Measurements from ENCODE around the gene RNFT2.

Gene RNFT2

DNA sequence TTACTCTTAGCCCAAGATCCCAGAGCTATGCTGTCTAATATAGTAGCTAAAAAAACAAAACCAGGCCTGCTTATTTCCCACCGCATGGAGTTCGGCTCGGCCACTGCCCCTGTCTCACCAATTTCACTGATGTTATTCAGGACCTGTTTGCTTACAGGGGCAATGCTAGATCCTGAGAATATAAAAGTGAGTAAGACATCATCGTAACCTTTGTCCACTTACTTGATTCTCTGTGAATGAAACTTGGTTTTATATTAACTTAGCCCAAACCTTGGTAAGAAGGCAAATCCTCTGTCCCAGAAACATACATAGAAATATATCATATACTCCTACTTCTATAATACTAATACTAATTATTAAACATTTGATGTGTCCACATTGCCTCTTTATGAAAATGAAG, 56.6 kb downstream of the RNFT2 start:
- no peak overlapping the region for H3K27ac ChIP-seq (ENCODE audit: low read depth, low read length, severe bottlenecking)
- 94 to 100% methylated on average over 3 of the region's 4 CpGs for WGBS, 2 experiments (ENCODE audit: insufficient coverage in 2 of 2)
- H3K36me3 ChIP-seq (ENCODE audit: control insufficient read depth, insufficient read depth, low read length) = no peaks in the 10 kb centered on the region
- peaks cover 2% of the 10 kb centered on the region for H3K9me3 ChIP-seq (ENCODE audit: control insufficient read depth, low read length)
- H3K4me1 ChIP-seq (ENCODE audit: control insufficient read depth, insufficient read depth, low read length, poor library complexity, severe bottlenecking) = no peaks in the 10 kb centered on the region
- no peak overlapping the region for H3K4me3 ChIP-seq (ENCODE audit: extremely low read depth, insufficient read depth, low read length, poor library complexity, severe bottlenecking)

DNA sequence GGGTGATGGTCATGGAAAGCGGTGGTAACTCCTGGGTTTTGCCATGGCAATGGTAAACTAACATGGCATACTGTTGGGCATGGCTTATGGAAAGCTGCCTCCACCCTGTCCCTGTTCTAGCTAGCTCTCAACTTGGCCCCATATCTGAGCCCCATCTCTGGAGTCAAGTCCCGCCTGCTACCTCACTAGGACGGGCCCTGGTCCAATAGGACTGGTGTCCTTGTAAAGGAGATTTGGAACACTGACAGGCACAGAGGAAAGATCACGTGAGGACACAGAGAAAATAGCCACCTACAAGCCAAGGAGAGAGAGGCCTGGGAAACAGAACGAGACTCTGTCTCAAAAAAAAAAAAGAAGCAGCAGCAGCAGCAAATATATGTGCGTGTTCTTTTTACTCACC, 59.8 kb downstream of the RNFT2 start:
- Histone ChIP-seq H3K27ac (ENCODE audit: low read depth, low read length, severe bottlenecking) (no peak overlapping the region), H3K4me1 (ENCODE audit: control insufficient read depth, insufficient read depth, low read length, poor library complexity, severe bottlenecking) (no peaks in the 10 kb centered on the region), H3K4me3 (ENCODE audit: extremely low read depth, insufficient read depth, low read length, poor library complexity, severe bottlenecking) (no peak overlapping the region), H3K36me3 (ENCODE audit: control insufficient read depth, insufficient read depth, low read length) (no peaks in the 10 kb centered on the region), H3K9me3 (ENCODE audit: control insufficient read depth, low read length) (peaks cover 4% of the 10 kb centered on the region)
- WGBS, 2 experiments (ENCODE audit: insufficient coverage in 2 of 2) = 84 to 97% methylated on average over 3 to 4 of the region's 6 CpGs

DNA sequence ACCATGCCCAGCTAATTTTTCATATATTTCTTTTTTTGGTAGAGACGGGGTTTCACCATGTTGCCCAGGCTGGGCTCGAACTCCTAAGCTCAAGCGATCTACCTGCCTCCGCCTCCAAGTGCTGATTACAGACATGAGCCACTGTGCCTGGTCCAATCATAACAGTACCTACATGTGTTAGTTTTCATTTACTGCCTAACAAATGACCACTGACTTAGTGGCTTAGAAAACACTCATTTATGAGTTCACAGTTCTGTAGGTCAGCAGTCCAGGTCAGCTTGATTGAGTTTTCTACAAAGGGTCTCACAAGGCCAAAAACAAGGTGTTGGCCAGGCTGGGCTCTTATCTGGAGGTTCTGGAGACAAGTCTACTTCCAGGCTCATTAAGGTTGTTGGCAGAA, 60.6 kb downstream of the RNFT2 start:
- Histone ChIP-seq H3K4me3 (ENCODE audit: extremely low read depth, insufficient read depth, low read length, poor library complexity, severe bottlenecking) (no peak overlapping the region), H3K9me3 (ENCODE audit: control insufficient read depth, low read length) (peaks cover 4% of the 10 kb centered on the region), H3K36me3 (ENCODE audit: control insufficient read depth, insufficient read depth, low read length) (no peaks in the 10 kb centered on the region), H3K27ac (ENCODE audit: low read depth, low read length, severe bottlenecking) (no peak overlapping the region), H3K4me1 (ENCODE audit: control insufficient read depth, insufficient read depth, low read length, poor library complexity, severe bottlenecking) (no peaks in the 10 kb centered on the region)
- 96 to 97% methylated on average over 4 of the region's 4 CpGs for WGBS, 2 experiments (ENCODE audit: insufficient coverage in 2 of 2)

DNA sequence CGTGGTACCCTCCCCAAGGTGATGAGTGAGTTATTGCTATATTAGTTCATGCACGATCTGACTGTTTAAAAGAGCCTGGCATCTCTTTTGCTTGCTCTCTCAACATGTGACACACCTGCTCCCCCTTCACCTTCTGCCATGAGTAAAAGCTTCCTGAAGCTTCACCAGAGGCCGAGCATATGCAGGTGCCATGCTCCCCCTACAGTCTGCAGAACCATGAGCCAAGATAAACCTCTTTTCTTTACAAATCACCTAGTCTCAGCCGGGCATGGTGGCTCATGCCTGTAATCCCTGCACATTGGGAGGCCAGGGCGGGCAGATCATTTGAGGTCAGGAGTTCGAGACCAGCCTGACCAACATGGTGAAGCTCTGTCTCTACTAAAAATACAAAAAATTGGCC, 61.8 kb downstream of the RNFT2 start:
- Histone ChIP-seq H3K36me3 (ENCODE audit: control insufficient read depth, insufficient read depth, low read length) (no peaks in the 10 kb centered on the region), H3K27ac (ENCODE audit: low read depth, low read length, severe bottlenecking) (no peak overlapping the region), H3K4me3 (ENCODE audit: extremely low read depth, insufficient read depth, low read length, poor library complexity, severe bottlenecking) (no peak overlapping the region), H3K9me3 (ENCODE audit: control insufficient read depth, low read length) (peaks cover 4% of the 10 kb centered on the region), H3K4me1 (ENCODE audit: control insufficient read depth, insufficient read depth, low read length, poor library complexity, severe bottlenecking) (no peaks in the 10 kb centered on the region)
- 60 to 71% methylated on average over 4 to 5 of the region's 6 CpGs for WGBS, 2 experiments (ENCODE audit: insufficient coverage in 2 of 2)

DNA sequence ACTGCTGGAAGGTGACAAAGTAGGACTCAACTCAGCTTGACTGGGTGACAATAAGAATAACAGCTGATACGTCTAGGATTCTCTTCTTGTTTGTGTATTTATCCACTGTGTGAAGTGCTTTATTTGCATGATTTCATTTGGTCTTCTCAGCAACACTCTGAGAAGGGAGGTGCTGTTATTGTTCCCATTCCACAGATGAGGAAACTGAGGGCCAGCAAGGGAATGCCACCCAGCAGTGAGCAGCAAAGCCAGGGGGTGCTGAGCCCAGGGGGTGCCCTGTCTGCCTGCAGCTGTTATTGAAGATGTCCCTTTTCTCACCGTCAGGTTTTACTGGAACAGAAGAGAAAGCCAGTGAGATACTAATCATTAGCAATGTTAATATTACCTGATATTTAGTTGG, 62.8 kb downstream of the RNFT2 start:
- Histone ChIP-seq H3K9me3 (ENCODE audit: control insufficient read depth, low read length) (peaks cover 4% of the 10 kb centered on the region), H3K4me3 (ENCODE audit: extremely low read depth, insufficient read depth, low read length, poor library complexity, severe bottlenecking) (no peak overlapping the region), H3K27ac (ENCODE audit: low read depth, low read length, severe bottlenecking) (no peak overlapping the region), H3K36me3 (ENCODE audit: control insufficient read depth, insufficient read depth, low read length) (no peaks in the 10 kb centered on the region), H3K4me1 (ENCODE audit: control insufficient read depth, insufficient read depth, low read length, poor library complexity, severe bottlenecking) (no peaks in the 10 kb centered on the region)
- 83 to 88% methylated on average over 1 of the region's 2 CpGs for WGBS, 2 experiments (ENCODE audit: insufficient coverage in 2 of 2)

DNA sequence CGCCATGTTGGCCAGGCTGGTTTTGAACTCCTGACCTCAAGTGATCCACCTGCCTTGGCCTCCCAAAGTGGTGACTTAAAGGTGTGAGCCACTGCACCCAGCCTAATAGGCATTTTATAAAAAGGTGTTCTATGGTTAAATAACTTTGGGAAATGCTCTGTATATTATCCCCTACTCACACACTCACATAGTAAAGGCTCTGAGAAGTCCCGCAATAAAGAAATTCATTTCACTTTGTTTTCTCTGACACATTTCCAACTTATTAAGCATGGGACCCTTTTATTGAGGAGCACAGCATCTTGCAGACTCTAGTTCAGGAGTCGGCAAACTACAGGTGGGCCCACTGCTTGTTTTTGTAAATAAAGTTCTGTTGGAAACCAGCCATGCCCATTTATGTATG, 63.9 kb downstream of the RNFT2 start:
- H3K4me3 ChIP-seq (ENCODE audit: extremely low read depth, insufficient read depth, low read length, poor library complexity, severe bottlenecking) = no peak overlapping the region
- peaks cover 4% of the 10 kb centered on the region for H3K9me3 ChIP-seq (ENCODE audit: control insufficient read depth, low read length)
- H3K36me3 ChIP-seq (ENCODE audit: control insufficient read depth, insufficient read depth, low read length) = no peaks in the 10 kb centered on the region
- no peak overlapping the region for H3K27ac ChIP-seq (ENCODE audit: low read depth, low read length, severe bottlenecking)
- H3K4me1 ChIP-seq (ENCODE audit: control insufficient read depth, insufficient read depth, low read length, poor library complexity, severe bottlenecking) = no peaks in the 10 kb centered on the region
- 89% methylated on average over 2 to 3 of the region's 3 CpGs for WGBS, 2 experiments (ENCODE audit: insufficient coverage in 2 of 2)

DNA sequence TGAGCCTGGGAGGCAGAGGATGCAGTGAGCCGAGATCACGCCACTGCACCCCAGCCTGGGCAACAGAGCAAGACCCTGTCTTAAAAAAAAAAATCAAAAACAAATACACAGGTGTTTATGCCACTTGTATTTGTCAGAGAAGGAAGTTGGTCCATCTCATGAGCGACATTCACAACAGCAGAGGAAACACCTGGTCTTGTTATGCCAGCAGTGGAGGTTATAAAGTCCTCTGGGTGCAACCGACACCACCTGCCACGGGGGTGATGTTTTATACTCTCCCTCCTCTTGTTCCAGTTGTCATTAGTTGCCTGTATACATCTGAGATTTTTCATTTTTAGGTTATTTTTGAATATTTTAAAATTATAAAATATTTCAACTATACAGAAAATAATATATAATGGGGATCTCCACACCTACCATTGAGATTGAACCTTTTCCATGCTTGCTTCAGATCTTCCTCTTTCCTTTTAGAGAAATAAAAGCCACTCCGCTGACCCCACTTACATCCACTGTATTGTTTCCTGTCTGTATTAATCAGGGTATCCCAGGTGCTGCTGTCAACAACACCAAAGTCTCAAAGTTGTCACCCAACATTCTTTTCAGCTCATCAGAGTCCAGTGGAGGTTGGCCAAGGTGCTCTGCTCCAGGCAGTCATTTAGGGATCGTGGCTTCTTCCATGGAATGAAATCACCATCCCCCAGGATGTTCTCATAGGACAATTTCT, 65.1 kb downstream of the RNFT2 start:
- H3K4me1 ChIP-seq (ENCODE audit: control insufficient read depth, insufficient read depth, low read length, poor library complexity, severe bottlenecking) = no peaks in the 10 kb centered on the region
- H3K27ac ChIP-seq (ENCODE audit: low read depth, low read length, severe bottlenecking) = no peak overlapping the region
- 85 to 86% methylated on average over 2 to 4 of the region's 7 CpGs for WGBS, 2 experiments (ENCODE audit: insufficient coverage in 2 of 2)

DNA sequence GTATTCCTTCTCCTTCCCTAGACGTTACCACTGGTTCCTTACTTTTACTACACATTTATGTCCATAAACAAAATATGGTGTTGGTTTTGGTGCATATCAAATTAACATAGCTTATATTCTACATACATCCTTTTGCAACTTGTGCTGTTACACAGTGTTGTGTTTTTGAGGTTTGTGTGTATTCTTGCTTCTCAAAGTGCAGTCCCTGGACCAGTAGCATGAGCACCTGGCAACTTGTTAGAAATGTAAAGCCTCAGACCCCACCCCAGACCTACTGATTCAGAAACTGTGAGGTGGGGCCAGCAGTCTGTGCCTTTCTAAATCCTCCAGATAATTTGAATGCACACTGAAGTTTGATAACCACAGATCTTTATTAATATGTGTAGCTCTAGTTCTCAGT, 65.9 kb downstream of the RNFT2 start:
- H3K4me3 ChIP-seq (ENCODE audit: extremely low read depth, insufficient read depth, low read length, poor library complexity, severe bottlenecking) = no peak overlapping the region
- H3K4me1 ChIP-seq (ENCODE audit: control insufficient read depth, insufficient read depth, low read length, poor library complexity, severe bottlenecking) = no peaks in the 10 kb centered on the region
- H3K9me3 ChIP-seq (ENCODE audit: control insufficient read depth, low read length) = peaks cover 4% of the 10 kb centered on the region
- no peak overlapping the region for H3K27ac ChIP-seq (ENCODE audit: low read depth, low read length, severe bottlenecking)
- no peaks in the 10 kb centered on the region for H3K36me3 ChIP-seq (ENCODE audit: control insufficient read depth, insufficient read depth, low read length)
- WGBS, 2 experiments (ENCODE audit: insufficient coverage in 2 of 2) = no CpG with 5 or more reads among the region's 1 CpG

More for the DNA sequence above, 65.1 kb downstream of the RNFT2 start:
- no peak overlapping the region for H3K4me3 ChIP-seq (ENCODE audit: extremely low read depth, insufficient read depth, low read length, poor library complexity, severe bottlenecking)
- no peaks in the 10 kb centered on the region for H3K36me3 ChIP-seq (ENCODE audit: control insufficient read depth, insufficient read depth, low read length)
- peaks cover 4% of the 10 kb centered on the region for H3K9me3 ChIP-seq (ENCODE audit: control insufficient read depth, low read length)

DNA sequence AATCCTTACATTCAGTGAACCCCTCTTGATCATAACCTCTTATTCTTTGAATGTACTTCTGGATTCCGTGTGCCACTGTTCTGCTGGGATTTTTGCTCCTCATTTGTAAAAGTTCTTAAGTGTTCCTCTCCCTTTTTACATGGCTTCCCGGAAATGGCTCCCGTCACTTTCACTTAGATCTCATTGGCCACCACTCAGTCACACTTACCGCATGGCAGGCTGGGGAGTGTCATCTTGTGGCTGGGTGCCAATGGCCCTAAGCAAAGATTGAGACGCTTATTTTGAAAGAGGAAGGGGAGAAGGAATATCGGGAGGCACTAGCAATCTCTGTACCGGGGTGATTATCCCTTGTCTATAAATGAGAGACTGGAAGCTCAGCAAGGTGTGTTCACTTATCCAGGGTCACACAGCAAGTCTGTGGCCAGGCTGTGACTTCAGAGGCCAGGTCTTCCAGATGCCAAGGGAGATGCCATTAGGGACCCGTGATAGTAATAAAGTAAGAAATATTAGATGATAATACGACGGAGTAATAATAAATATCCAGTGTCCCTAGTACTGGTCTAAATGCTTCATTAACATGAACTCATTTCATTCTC, 68.8 kb downstream of the RNFT2 start:
- Histone ChIP-seq H3K4me1 (ENCODE audit: control insufficient read depth, insufficient read depth, low read length, poor library complexity, severe bottlenecking) (no peaks in the 10 kb centered on the region), H3K9me3 (ENCODE audit: control insufficient read depth, low read length) (no peaks in the 10 kb centered on the region), H3K36me3 (ENCODE audit: control insufficient read depth, insufficient read depth, low read length) (no peaks in the 10 kb centered on the region), H3K4me3 (ENCODE audit: extremely low read depth, insufficient read depth, low read length, poor library complexity, severe bottlenecking) (no peak overlapping the region), H3K27ac (ENCODE audit: low read depth, low read length, severe bottlenecking) (no peak overlapping the region)
- WGBS, 2 experiments (ENCODE audit: insufficient coverage in 2 of 2) = 95 to 100% methylated on average over 3 to 7 of the region's 10 CpGs

DNA sequence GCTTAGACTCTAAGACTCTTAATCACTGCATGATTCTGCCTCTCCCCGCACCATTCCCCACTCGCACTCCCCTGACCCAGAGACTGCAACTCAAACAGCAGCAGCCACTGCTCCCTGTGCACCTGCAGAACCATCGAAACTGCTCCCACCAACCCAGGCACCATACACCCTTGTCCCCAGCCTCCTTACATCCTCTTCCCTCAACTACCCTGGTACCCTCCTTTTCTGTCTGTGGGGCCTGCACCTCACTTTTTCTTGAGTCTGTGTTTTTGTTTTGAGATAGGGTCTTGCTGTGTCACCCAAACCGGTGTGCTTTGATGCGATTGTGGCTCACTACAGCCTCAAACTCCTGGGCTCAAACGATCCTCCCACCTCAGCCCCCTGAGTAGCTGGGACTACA, 69.4 kb downstream of the RNFT2 start:
- Histone ChIP-seq H3K36me3 (ENCODE audit: control insufficient read depth, insufficient read depth, low read length) (no peaks in the 10 kb centered on the region), H3K4me1 (ENCODE audit: control insufficient read depth, insufficient read depth, low read length, poor library complexity, severe bottlenecking) (no peaks in the 10 kb centered on the region), H3K4me3 (ENCODE audit: extremely low read depth, insufficient read depth, low read length, poor library complexity, severe bottlenecking) (no peak overlapping the region), H3K27ac (ENCODE audit: low read depth, low read length, severe bottlenecking) (no peak overlapping the region), H3K9me3 (ENCODE audit: control insufficient read depth, low read length) (no peaks in the 10 kb centered on the region)
- WGBS, 2 experiments (ENCODE audit: insufficient coverage in 2 of 2) = 90 to 93% methylated on average over 2 to 6 of the region's 6 CpGs
